GM19328 (cell line): ENCODE data around the gene SNTA1.
"Not testable (repeated sequence)": the region's sequence is repeated elsewhere in the genome, so short reads cannot be mapped to it uniquely, and the experiment has no call there.

Source experiments
- ATAC-seq: cut with Tn5 transposase; IDR thresholded peaks from one replicate; pipeline ENCODE4 v1.9.1; 2021; ENCODE audit warnings: mild to moderate bottlenecking, moderate library complexity; ENCODE audit not compliant: unreplicated experiment

SNTA1 gene

DNA sequence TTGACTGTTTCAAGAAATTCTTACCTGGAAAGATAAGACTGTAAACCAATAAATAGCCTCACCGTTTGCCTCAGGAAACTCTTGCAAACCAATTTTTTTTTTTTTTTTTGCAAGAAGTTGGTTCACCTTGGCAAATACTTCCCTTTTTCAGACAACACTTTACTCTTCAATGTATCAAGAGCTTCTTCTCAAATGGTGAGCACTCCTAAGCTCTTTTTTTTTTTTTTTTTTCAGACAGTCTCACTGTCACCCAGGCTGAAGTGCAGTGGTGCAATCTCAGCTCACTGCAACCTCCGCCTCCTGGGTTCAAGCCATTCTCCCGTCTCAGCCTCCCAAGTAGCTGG lies 22.7 kb upstream of the SNTA1 start:
- ATAC-seq: no peak

DNA sequence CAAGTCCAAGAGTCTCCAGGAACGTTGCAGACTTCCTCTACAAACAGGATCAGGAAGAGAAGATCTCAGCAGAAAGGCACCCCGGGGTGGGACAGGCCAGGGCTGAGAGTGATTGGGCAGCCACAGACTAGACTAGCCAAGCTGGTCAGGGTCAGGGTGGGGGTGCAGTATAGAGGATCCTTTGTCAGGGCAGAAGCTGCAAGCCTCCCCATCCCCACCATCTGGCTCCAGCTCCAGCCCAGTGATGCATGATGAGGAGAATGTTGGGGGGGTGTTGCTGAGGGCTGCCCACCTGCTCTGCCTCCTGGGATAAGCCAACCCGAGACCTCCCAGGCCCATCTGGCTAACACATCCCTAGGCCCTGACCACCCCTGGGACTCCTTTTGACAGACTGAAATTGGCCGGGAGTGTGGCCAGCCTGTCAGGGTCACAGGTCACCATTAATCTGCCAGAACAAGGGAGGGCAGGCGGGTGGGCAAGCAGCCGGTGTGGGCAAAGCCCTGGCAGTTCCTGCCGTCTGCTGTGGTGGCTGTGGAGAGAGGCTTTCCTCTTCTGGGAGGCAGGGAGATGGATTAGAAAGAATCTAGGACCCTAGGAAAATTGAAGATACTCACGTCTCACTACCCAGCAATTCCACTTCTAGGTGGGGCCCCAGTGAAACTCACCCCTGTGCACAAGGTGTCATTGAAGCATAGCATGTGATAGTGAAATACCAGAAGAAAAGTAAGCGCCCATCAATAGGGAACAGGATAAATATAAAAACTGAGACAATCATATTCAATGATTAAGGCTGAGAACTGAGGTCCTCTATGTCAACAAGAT lies 22.1 kb upstream of the SNTA1 start:
- ATAC-seq: no peak

DNA sequence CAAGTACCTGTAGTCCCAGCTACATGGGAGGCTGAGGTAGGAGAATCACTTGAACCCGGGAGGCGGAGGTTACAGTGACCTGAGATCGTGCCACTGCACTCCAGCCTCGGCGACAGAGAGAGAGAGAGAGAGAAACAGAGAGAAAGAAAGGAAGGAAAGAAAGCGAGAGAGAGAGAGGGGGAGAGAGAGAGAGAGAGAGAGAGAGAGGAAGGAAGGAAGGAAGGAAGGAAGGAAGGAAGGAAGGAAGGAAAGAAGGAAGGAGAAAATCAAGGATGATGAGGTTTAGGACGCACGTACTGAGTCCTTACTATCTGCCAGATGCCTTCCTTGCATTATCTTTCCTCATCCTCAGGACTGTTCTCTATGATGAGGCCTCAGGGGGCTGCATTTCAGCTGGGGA lies 21.2 kb upstream of the SNTA1 start:
- not testable (repeated sequence) for ATAC-seq

DNA sequence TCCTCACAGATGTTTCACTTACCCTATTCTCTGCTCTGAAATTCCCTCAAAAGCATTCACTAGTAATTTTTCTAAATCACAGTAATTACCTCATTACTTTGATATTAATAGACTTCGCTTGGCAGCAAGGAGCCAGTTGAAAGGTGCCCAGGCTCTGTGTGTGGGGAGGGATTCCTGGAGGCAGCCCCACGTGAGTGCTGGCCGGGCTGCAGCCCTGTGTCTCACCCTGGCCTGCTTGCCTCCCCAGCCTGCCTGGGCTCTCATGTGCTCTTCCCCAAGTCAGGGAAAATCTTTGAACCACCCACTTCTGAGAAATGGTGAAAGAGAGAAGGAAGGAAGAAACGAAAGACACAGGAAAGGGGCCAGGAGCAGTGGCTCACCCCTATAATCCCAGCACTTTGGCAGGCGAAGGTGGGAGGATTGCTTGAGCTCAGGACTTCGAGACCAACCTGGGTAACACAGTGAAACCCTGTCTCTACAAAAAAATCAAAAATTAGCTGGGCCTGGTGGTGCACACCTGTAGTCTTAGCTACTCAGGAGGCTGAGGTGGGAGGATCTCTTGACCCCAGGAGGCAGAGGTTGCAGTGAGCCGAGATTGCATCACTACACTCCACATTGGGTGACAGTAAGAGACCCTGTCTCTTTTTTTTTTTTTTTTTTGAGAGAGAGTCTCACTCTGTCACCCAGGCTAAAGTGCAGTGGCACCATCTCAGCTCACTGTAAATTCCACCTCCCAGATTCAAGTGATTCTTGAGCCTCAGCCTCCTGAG lies 20.0 kb upstream of the SNTA1 start:
- ATAC-seq: no peak

DNA sequence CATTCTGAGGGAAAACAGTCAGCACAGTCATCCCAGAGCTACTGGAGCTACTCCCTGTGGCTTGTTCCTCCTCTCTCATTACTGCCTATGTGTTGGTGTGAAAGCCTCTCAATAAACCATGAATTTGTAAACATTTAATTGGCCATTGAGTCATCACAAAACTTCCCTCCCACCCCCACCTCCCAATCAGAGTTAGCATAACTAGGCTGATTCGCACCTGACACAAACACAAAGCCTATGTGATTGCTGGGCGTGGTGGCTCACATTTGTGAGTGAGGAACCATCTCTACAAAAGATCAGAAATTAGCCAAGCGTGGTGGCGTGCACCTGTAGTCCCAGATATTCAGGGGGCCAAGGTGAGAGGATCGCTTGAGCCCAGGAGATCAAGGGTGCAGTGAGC lies 17.1 kb upstream of the SNTA1 start:
- ATAC-seq: no peak

DNA sequence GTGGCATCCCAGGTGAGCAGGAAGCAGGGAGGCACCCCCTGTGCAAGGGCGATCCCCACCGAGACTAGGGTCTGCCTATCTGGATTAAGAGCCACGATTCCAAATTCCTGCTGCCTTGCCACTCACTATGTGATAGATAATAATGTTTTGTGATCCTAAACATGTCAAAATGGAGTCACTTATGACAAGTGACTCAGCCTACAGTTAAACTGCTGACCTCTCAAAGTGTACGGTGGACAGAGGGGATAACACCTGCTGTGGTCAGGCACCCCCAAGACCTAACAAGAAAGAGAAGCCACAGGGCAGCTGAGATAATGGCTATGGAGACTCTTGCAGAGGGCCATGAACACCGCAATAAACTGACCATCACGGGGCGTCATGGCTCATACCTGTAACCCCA lies 16.0 kb upstream of the SNTA1 start:
- no peak for ATAC-seq

DNA sequence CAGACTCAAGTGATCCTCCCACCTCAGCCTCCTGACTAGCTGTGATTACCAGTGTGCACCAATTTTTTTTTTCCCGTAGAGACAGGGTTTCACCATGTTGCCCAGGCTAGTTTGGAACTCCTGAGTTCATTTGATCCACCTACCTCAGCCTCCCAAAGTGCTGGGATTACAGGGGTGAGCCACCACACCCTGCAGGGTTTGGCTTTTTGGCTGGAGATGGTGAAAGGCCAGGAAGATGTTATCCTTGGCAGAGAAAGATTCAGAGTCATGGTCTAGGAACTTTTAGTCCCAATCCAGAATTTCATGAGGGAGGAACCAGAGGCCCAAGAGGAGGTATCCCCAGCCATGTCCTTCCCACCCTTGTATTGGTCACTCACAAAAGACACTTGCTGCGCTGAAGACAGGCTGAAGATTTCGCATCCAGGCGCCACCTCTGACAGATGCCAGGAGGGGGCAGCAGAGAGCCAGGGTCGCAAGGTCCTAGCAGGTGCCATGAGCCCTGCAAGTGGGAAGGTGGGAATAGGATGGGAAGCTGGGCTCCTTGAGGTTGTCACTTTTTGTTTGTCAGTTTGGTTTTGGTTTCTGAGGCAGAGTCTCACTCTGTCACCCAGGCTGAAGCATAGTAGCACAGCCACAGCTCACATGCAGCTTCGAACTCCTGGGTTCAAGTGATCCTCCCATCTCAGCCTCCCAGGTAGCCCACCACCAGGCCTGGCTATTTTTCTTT lies 13.5 kb upstream of the SNTA1 start:
- not testable (repeated sequence) for ATAC-seq

DNA sequence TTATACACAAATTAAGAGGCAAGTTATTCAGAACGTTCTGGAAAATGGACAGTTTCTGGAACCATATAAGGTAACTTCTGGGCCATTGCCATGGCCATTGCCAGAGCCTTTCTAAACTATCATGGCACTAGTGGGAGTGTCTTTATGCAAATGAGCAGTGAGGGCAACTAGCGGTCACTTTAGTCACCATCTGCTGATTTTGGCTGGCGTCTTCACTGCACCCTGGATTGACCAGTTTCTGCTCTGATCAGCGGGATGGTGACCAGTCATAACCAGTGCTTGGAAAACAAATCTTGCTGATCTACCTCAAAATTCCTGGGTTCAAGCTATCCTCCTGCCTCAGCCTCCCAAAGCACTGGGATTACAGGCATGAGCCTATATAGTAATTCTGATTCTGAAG lies 7.3 kb upstream of the SNTA1 start:
- no peak for ATAC-seq

DNA sequence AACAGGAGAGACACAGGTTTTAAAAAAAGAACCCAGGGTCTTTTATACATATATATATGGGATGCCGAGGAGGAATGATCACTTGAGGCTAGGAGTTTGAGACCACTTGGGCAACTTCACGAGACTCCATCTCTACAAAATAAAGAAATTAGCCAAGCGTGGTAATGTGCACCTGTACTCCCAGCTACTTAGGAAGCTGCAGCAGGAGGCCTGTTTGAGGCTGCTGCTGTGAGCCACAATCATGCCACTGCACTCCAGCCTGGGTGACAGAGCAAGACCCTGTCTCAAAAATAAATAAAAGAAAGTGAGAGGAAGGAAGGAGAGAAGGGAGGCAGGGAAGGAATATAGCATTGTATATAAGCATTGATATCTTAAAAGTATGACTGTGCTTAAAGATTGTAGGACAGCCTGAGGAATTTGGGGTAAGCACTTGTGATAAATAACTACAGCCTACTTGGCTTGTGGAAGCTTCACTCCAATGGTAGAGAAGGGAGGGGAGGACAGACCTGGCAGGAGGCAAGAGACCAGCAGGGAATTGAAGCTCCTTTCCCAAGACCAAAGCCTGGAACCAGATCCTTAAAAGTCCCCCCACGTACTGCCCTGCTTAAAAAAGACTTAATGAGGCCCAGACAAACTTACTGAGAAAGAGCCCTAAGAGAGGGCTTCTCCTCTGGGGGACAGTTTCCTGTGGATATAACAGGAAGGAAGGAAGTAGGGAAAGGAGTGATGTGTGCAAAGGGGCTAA lies 2.5 kb upstream of the SNTA1 start:
- ATAC-seq: no peak

DNA sequence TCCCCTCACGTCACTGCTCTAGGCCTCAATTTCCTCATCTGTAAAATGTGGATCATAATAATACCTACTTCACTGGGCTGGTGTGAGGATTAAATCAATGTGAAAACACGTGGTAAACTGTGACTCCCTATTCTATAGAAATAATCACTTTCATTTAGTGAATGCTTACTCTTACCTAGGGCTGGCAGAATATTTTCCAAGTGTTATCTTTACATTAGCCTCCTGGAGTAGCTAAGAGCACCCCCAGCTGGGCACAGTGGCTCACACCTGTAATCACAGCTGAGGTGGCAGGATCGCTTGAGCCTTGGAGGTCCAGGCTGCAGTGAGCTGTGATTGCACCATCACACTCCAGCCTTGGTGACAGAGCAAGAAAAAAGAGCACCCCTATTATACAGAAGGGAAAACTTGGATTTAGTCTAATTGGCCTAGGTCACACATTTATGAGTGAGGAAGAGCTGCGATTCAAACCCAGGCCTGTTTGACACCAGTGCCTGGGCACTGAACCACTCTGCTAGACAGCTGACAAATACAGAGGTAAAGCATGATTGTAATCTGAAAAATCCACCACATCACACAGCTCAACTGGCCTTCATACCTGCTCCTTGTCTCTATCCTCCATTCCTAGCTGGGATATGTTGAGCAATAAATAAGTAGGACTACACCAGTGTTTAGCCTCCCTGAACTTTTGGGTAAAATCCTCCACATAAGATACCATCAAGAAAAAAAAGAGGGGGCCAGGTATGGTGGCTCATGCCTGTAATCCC lies 1.4 kb upstream of the SNTA1 start:
- ATAC-seq: no peak

DNA sequence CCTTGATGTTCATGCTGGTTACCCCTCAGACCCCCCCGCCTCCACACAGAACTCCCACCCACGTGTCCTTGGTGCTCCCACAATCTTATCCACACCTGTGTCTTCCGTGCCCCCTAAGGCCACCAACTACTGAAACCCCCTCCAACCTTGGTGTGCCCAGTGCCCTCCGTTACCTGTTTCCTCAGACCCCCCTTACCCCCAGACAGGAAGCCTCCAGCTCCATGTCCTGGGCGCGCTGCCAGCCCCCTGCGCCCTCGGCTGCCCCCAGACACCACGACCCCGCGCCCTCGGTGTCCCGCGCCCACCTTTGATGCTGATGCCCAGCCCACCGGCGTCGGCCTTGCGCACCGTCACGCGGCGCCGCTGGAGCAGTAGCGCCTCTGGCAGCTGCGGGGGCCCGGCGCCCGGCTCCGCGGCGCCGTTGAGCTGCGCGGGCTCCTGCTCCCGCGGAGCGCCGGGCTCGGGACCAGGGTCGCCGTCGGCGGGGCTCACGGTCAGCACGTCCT lies 504 bp downstream of the SNTA1 start:
- peak; percentile 21 for ATAC-seq

DNA sequence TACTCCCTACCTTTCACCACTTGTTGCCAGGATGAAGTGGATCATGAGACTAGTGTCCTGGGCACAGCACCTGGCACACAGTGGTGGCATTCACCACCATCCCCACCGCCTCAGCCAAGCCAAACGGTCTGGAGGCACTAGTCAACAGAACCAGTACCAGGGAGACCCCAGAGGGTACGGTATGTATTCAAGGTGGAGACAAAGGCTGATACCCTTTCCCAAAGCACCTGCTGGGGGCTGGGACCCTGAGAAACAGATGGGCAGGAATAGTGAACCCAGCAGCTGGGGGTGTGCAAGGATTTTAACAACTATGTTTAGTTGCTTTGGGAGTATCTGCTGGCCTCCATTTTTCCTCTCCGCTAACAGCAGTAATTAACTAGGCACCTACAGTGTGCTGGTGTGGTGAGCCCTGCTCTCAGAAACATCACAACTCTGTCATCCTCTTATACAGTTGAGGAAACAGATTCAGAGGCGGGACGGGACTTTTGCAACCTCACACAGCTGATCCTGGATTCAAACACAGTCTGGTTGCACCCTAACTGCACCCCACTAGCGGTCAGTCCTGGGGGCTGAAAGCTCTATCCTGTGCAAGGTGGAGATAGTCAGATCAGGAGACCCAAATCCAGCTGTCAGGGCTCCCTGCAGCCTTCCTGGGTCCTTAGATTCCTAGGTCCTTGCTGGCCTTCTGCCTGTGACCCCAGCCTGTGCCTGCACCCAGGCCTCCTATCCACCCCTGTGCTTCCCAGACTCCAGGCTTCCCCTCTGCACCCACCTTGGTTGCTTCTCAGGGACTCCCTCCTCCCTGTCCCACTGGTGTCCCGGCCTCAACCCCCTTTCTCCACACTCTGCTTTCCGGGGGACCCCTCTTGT lies 1.2 kb downstream of the SNTA1 start:
- ATAC-seq: no peak

DNA sequence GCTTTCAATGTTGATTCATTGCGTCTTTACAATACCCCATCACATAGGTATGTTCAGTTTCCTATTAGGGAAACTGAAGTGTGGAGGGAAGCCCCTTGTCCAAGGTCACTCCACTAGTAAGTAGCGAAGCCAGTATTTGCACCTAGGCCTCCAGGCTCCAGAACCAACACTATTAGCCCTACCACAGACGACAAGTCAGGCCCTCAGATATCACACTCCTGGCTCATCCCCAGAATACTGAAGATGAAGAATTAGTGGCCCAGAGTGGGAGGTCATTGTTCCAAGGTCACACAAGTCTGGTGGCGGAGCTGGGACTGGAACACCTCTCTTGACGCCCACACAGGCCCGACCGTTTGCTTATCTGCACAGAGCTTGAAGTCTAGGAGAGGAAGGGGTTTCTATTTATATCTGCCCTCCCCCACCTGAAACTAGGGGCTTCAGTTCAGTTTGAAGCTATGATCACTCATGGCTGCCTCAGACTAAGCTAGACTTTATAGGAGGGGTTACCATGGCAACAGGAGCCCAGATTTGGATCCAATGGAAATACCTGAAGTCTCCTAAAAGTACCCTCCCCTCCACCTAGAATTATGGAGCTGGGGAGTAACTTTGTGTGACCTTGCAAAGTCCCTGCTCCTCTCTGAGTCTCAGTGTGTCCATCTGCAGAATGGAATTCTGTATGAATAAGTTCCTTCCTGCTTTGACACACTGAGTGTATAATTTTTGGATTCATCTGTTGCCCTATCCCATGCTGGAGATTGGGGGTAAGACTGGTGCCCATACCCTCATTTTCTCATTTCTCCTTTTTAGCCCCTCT lies 2.2 kb downstream of the SNTA1 start:
- ATAC-seq: no peak

DNA sequence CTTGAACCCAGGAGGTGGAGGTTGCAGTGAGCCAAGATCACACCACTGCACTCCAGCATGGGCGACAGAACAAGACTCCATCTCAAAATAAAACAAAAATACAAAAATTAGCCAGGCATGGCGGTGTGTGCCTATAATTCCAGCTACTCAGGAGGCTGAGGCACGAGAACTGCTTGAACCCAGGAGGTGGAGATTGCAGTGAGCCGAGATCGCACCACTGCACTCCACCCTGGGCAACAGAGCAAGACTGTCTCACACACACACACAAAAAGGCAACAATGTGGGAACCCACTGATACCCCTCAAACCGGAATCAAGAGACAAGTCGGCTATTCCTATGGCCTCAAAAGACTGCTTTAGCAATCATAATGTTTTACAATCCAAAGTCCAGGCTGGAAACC lies 3.0 kb downstream of the SNTA1 start:
- not testable (repeated sequence) for ATAC-seq

DNA sequence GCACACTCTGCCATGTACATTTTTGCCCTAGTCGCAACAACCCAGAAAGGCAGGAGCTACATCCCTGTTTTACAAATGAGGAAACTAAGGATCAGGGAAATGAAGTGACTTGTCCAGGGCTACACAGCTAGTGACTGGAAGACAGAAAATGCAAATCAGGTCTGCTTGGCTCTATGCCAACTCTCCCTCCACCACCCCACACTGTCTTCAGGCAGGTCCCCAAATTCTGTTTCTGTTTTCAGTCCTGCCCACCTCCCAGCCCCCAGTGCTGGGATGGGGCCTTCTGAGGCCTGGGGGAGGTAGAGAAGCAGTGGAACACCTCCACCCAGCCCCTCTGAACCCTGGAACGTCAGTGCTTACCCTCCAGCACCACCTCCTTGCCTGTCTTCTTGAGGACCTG lies 5.1 kb downstream of the SNTA1 start:
- ATAC-seq: no peak

DNA sequence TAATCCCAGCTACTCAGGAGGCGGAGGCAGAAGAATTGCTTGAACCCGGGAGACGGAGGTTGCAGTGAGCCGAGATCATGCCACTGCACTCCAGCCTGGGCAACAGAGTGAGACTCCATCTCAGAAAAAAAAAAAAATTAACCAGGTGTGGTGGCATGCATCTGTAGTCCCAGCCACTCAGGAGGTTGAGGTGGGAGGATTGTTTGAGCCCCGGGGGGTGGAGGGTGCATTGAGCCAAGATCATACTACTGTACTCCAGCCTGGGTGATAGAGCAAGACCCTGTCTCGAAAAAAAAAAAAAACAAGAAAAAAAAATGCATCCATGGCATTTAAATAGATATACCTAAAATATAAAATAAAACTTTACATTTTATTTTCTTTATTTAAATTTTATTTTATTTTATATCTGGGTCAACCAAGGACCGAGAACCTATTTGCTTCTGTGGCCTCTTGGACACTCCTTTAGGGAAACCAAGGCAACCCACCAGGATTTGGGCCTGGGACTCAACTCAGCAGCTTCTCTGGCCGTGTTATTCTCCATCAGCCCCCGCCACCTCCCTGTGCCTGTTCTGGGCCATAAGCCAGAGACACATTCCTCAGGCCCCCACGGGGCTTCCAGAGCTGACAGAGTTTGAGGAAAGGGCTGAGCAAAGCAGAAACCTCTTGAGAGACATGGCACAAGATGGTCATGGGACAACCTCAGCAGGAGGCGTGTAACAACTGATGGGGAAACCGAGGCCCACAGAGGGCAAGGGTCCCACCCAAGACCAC lies 6.2 kb downstream of the SNTA1 start:
- no peak for ATAC-seq

DNA sequence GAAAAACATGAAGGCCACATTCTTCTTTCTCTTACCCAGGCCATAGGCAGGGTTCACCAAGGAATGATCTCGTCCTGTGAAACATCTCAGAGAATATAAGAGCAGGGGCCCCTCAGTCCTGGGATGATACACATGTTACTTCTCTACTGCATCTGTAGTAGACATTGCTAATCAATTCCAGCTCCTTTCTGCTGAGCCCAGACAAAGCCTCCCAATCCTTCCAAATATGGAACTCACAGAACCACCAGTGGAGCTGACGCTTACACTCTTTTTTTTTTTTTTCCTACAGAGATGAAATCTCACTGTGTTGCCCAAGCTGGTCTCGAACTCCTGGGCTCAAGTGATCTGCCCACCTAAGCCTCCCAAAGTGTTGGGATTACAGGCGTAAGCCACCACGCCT lies 9.1 kb downstream of the SNTA1 start:
- no peak for ATAC-seq
